ACHN (cell line): Measurements from ENCODE around the gene SIPA1.
"Not testable (repeated sequence)": the region's sequence is repeated elsewhere in the genome, so short reads cannot be mapped to it uniquely, and the experiment has no call there.

Experiments used
- DNase-seq: peaks from one replicate; pipeline ENCODE4 v3.0.0-alpha.2; 2015
- in situ Hi-C: cut with HindIII; loops from 2 replicates; pipeline ENCODE4 v1.10.0; 2017; ENCODE audit warnings: low sequenced_read_pairs, low pct_ligation_motif_present, low pct_unique_long_range_greater_than_20kb

The SIPA1 gene

DNA sequence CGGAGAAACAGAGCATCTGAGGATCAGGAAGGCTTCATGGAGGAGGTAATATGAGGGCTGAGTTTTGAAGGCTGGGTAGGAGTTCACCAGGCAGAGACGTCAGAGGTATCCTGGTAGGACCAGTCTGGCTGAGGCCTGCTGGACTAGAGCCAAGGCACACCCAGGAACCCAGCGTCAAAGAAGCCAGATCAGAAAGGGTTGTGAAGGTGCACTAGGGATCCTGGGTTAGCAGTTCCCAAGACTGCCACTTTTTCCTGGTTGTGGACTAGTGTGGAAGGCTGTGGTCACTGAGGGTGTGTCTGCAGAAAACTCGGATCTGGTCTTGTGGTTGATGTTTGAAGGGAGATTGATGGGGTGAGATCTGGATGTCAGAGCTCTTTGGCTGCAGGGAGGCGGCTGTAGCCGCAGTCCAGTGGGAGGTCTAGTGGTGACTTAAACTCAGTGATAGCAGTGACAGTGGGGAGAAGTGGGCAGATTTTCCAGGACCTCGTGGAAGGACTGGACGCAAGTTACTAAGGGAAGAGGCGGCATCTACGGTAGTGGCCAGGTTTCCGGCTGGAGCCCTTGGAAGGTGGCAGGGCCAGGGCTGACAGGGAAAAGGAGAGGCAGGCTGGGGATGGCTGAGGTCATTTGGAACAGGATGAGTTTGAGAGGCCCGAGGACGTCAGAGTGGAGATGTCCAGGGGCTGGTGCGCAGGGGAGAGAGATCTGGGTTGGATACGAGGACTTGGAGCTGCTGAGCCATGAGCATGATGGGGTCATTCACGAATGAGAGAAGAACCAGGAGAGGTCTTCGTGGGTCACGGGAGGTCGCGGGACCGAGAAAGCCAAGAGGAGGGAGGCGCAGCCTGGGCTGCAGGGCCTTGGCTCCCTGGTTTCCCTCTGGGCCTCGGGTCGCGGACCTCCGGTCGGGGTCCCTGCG is 13.9 kb downstream of the SIPA1 start:
- DNase-seq = no peak
- in situ Hi-C loops = no loop called here

DNA sequence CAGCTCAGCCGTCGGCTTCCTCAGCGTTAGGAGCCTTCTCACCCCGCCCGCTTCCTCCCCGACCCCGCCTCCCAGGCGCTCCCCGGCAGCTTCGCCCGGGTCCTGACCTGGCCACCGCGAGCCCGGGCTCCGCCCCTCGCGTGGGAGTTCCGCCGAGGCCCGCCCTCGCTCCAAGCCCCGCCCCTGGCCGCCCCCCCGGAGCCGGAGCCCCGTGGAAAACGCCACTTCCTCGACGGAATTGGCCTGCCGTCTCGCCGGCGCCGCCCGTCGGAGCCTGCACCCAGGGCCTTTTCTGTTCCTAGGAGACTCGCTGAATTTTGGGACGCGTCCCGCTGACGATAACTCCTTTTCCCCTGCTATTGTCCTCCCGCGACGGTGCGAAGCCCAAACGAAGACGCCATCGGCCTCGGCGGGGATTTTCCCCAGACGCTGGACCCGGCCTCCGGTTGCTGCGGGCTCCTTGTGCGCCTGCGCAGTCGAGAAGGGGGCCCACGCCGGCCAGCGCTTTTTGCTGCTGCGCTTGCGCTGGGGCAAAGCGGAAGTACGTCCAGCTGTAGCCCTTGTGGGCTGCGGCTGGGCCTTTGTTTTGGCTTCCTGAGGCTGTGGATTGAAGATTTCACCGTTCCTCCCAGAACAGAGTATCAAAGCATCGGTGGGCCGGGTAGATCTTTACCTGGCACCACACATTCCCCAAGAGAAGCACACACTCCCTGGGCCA is 14.8 kb downstream of the SIPA1 start:
- in situ Hi-C loops = no loop called here
- peak; percentile 88 for DNase-seq

DNA sequence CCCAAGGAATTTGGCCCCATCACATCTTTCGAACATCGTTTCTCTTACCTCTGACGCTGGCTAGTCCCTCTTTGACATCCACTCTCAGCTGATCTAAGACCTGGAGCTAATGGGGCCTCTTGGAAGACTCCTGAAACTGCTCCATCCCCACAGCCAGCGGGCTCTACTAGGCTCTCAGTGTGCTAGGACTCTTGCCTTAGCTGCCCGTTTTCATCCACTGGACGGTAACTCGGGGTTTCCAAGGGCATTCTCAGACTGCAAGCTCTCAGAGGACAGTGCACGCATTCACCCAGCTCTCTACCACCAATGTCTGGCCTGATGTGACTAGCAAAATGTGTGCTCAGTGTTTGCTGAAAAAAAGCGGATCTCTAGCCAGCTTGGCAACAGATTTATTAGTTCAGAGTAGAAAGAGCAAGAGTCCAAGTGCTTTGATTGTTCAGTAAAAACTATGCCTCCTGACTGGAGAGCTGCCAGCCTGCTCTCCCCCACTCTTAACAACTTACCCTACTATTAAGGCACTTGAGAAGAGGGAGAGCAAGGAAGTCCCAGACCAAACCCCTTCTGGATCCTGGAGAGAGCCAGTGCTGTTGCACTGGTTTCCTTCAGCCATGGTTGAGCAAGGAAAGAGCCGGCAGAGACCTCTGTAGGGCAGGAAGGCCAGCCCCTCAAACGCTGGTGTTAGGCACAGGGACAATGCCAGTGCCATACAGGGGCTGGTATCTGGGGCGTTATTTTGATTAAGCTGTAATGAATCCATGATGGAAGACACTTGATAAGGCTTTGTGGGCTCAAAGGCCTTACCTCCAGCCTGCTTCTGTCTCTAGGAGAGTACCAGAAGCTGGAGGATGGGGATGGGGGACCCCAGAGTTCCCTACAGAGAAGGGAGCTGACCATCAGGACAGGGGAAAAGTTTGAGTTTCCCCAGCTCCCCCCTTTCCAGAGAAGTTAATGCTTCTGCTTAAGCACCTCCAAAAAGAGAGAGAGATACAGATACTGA is 15.6 kb downstream of the SIPA1 start:
- in situ Hi-C loops = no loop called here
- no peak for DNase-seq

DNA sequence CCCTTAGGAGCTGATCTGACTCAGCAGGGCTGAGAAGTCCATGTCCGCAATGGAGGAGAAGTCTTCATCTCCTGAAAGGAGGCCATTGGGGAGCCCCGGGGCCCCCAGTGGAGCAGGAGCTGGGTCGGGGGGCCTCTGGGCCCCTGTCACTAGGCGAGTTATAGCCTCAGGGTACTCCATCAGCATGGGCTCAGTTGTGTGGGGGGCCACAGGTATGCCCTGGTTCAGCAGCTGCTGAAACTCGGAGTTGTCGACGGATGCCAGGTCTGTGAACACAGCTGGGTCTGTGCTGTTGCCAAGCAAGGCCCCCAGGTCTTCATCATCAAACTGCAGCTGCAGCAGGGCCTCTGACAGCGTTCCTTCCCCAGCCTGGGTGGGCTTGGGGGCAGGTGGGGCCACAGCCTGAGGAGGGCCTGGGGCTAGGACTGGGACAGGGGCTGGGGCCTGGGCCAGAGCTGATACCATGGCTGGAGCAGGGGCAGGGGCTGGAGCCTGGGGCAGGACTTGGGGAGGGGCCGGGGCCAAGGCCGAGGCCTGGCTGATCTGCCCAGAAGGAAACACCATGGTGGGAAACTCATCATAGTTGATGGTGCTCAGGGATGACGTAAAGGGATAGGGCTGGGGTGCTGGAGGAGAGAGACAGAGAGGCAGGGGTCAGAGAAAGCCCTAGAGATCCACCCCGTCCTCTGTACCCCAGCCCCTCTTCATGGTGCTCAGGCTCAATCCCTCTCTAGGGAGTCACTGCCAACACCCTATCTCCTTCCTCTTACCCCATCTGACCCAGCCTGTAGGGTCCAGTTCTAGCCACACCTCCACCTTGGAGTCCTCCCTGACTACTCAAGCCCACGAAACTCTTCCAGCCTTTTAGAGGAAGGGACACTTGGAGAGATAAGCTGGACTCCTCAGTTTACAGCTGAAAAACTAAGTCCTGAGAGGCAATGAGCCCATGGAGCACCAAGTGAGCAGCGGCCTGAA is 16.8 kb downstream of the SIPA1 start:
- in situ Hi-C loops = no loop called here
- DNase-seq = no peak

DNA sequence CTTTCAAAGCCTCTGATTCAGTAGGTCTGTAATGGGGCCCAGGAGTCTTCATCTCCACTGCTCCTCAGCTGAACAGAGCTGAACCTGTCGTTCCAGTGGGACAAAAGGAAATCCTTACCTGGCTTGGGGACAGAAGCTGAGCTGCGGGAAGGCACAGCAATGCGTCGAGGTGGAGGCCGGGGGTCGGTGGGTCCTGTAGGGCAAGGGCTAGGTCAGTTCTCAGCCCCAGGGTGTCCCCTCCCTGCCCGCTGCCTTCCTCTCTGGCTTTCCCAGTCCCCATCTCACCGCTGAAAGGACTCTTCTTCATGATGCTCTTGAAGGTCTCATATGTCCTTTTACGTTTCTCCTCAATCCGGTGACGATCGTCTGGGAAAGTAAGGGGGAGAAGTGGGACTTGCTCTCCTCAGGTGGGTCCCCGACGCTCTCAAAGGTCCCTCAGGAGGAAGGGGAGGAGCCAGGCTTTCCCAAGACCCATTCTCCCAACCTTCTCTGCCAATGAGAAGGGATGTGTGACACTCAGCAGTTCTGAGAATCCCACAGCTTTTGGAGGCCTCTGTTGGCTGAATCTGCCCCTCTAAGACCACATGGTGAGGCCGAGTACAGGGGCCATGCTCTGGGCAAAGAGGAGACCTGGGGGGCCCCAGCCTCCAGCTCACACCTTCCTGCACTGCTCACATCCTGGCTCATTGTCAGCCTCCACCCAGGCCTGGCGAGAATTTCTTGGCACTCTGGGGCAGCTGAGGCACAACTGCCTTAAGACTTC is 17.9 kb downstream of the SIPA1 start:
- in situ Hi-C loops = no loop called here
- DNase-seq = no peak

DNA sequence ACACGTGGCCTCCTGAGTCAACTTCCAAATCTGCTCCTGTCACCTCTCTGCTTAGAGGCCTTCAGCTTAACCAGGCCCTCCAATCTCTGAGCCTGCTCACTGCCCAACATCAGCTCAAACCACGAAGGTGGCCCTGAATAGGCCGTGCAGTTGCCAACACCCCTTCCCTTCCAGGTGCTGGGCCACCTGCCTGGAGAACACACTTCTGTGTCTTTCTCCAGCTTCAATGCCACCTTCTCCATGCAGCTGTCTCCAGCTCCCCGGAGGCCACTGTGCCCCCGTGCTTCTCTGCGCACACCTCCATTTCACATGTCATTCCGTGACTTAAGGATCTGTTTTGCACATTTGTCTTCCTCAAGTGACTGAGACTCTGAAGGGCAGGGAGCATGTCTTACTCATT is 19.5 kb downstream of the SIPA1 start:
- no peak for DNase-seq
- in situ Hi-C loops = no loop called here

DNA sequence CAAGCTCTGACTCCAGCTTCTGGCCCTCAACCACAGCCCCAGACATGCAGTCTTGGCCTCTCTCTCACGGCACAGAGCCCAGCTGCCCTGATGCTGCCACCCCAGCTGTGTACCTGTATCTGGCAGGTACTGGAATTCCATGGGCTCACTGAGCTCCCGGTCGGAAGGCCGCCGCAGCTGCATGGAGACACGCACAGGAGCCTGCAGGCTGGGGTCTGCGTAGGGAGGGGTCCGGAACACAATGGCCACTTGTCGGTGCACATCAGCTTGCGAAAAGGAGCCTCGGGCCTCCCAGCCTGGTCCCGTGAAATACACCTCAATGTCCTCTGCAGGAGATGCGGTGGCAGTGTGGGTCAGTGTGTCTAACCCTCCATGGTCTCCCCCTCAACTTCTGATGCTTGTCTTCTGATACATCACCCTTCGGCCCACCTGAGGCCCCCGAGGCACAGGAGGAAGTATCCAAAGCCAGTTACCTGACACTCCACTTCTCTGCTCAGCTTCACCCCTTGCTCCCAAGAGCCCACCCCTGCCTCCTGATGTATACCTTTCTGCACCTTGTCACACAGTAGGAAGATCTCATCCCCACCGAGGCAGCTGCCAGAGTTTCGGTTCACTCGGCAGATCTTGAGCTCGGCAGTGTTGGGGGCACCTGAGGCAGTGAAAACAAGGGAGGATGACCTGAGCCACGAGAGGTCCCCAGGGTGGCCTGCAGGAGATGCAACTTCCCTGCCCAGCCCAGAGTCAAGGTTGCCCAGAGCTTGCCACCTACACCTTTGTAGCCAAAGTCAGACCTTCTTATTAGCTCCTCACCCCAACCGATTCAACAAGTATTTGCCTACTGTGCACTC is 20.5 kb downstream of the SIPA1 start:
- in situ Hi-C loops = no loop called here
- DNase-seq = no peak

DNA sequence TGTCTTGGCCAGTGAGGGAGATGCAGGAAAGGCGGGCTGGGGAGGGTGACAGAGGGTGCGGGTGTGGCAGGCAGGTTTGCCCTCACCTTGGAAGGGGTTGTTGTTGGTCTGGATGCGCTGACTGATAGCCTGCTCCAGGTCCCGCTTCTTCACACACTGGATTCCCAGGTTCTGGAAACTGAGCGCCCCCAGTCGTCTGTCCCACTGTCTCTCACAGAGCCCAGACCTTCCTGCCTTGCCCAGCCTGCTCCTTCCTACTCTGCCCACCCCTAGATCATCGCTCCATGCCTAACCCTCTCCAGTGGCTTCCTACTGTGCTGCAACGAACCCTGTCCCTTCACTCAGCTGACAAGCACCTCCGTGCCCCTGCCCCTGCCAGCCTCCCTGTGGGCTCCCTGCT is 22.1 kb downstream of the SIPA1 start:
- in situ Hi-C loops = no loop called here
- no peak for DNase-seq

DNA sequence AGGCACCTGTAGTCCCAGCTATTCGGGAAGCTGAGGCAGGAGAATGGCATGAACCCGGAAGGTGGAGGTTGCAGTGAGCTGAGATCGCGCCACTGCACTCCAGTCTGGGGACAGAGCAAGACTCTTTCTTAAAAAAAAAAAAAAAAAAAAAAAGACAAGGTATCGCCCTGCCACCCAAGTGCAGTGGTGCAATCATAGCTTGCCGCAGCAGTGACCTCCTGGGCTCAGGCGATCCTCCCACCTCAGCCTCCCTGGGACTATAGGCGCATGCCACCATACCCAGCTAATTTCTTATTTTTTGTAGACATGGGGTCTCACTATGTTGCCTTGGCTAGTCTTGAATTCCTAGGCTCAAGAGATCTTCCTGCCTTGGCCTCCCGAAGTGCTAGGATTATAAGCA is 23.0 kb downstream of the SIPA1 start:
- in situ Hi-C loops = not testable (repeated sequence)

DNA sequence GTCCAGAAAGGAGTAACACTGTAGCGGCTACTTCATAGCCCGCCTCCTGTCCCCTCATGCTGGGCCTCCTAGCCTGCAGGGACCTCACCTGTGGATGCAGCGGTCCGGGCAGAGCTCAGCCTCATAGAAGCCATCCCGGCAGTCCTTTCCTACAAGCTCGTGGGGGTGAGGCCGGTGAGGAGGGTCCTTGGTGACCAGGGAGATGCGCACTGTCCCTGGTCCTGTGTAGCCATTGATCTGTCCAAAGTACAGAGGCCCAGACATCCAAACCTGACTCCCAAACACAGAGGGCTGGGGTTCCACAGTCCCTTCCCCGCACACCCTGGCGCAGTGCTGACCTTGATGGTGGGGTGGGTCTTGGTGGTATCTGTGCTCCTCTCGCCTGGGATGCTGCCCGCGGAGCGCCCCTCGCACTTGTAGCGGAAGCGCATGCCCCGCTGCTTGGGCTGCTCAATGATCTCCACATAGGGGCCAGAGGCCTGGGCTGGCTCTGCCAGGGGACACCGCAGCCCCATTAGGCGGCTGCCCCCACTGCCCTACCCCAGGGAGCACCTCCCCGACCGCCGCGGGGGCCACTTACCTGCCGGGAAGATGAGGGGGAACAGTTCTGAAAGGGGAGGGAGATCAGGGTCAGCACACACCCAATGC is 23.8 kb downstream of the SIPA1 start:
- in situ Hi-C loops = no loop called here
- DNase-seq = no peak

More for the DNA sequence above, 23.0 kb downstream of the SIPA1 start:
- DNase-seq = not testable (repeated sequence)

DNA sequence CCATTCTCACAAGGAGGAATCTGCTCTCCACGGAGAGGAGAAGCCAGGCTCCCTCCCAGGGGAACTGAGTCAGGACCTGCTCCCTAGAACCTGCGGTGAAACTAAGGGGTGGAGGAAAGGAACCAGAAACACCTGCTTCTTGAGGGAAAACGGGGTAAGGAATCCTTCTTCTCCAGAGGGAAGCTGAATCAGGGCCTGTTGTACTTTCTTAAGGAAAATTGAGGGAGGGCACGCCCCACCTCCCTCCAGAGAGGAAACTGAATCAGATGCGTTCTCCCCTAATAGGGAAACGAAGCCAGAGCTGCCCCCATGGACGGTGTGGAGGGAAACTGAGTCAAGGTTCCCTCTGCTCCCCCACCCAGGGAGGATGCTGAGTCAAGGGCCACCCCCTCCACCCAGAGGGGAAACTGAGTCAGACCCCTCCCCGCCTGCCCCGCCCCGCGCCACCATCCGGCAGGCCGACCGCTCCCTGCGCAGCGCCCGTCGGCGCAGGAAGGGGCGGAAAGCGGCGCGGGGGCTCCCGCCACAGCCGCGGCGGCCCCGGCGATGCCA is 24.4 kb downstream of the SIPA1 start:
- no peak for DNase-seq
- in situ Hi-C loops = no loop called here

DNA sequence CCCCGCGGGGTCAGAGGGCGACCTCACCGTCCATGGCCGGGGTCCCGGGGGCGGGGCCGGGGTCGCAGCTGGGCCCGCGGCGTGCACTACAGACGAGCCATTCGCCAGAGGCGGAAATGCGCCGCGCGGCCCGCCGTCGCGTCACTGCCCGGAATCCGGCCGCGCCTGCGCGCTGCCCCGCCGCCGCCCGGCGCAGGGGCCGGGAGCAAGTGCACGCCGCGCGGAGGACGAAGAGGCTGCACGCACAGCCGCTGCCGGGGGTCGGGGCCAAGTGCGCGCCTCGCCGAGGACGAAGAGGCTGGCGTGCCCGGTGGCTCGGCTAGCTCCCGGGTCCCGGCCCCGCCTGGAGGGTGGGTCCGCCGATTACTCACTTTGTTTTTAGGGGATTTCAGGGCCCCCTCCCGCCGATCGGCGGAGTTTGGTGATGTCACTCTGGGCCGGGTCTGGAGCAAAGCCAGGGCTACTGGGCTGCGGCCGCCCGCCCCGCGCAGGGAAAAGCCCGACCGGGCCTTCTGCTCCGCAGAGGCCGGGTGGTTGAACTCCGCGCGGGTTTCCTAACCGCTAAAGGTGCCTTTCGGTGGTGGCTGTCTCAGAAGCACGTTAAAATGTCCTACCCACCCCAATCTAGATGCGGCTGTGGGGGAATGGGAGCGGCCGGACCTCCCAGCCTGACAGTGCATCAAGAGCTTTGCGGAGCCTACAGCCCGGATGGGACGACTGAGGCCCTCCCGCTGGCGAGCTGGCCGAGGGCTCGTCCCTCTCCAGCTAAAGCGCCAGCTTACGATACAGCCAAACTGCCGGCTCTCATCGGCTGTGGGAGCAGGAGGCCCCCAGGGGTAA is 25.1 kb downstream of the SIPA1 start, which contains the start of gene RELA:
Gene RELA (minus strand): TSS at position 118 of the 840 bp plus-strand sequence. CDS start 84 bp downstream, at position 34.
- DNase-seq = peak; percentile 89
- in situ Hi-C loops = no loop called here

DNA sequence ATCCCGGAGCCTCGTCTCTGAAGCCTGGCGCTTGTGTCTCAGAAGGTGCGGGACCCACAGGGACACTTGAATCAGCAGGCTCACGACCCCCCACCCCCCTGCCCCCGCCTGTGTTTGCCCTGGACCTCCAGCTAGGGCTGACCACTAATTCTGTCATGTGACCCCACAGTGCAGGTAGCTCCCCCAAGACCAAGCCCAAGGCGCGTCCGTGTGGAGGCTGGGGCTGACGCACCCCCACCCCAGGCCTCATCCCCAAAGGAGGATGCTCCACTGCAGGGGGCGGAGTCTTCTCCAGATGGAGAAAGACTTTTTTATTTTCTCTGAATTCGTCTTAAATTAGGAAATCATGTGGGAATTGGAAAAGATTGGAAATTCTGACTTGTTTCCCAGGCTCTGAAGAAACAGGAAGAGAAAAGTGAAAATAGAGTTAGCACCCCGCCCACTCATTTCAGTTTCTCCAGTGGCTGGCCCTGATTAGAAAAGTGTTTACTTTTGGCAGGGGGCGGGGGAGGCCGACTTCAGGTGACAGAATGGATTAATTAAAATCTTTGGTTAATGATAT is 25.8 kb downstream of the SIPA1 start:
- DNase-seq = peak; percentile 38

DNA sequence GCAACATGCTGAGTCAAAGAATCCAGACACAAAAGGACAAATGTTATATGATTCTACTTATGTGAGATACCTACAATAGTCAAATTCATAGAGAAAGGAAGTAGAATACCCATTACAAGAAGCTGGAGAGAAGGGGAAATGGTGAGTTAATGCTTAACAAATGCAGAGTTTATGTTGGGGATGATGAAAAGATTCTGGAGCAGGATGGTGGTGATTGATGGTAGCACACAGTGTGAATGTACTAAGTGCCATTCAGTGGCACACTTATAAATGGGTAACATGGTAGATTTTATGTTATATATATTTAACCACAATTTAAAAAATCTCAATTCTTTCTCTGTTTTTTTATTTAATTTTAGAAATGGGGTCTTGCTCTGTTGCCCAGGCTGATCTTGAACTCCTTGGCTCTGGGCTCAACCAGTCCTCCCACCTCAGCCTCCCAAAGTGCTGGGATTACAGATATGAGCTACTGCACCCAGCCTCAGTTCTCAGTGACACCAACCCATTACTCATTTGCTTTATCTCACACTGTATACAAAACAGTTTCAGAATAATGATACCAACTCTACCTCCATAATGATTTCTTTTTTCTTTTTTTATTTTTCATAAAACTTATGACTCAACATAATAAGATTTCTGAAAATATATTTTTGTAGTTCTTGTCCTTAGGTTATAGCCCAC is 34.4 kb downstream of the SIPA1 start:
- in situ Hi-C loops = no loop called here
- no peak for DNase-seq

More for the DNA sequence above, 25.8 kb downstream of the SIPA1 start:
- in situ Hi-C loops = no loop called here
